Mesenchymal stem cell (in vitro differentiated cells and primary cell): ENCODE data around the gene DSC2.

Source experiments
- DNase-seq: peaks from one replicate; pipeline ENCODE4 v3.0.0-alpha.2; 2013
- H2AFZ ChIP-seq: one replicate; pipeline ENCODE4 v1.6.1; 2013; ENCODE audit warnings: low read depth, mild to moderate bottlenecking, control low read depth, inconsistent platforms, low read length, moderate library complexity
- H2AK5ac ChIP-seq: 2 replicates; pipeline ENCODE4 v1.6.1; 2013; ENCODE audit warnings: low read length, moderate library complexity, mild to moderate bottlenecking, inconsistent platforms; ENCODE audit not compliant: severe bottlenecking
- H2BK120ac ChIP-seq: one replicate; pipeline ENCODE4 v1.6.1; 2013; ENCODE audit warnings: low read depth, mild to moderate bottlenecking, inconsistent platforms, low read length, moderate library complexity
- H2BK12ac ChIP-seq, 2 experiments: one replicate each; pipeline ENCODE4 v1.6.1; 2013; ENCODE audit warnings: inconsistent platforms in 2 of 2, low read length in 2 of 2, mild to moderate bottlenecking in 2 of 2, moderate library complexity in 2 of 2, control low read depth in 1 of 2
- H2BK15ac ChIP-seq: one replicate; pipeline ENCODE4 v1.6.1; 2013; ENCODE audit warnings: mild to moderate bottlenecking, low read depth, inconsistent platforms; ENCODE audit not compliant: poor library complexity, severe bottlenecking
- H2BK5ac ChIP-seq: 2 replicates; pipeline ENCODE4 v1.6.1; 2013; ENCODE audit warnings: low read depth, mild to moderate bottlenecking, low read length, control low read depth, inconsistent platforms; ENCODE audit not compliant: poor library complexity, severe bottlenecking
- H3K14ac ChIP-seq, 2 experiments: one replicate each; pipeline ENCODE4 v1.6.1; 2013; ENCODE audit warnings: inconsistent platforms in 2 of 2, low read length in 2 of 2, control low read depth in 1 of 2, mild to moderate bottlenecking in 1 of 2, moderate library complexity in 1 of 2
- H3K18ac ChIP-seq, 2 experiments: one replicate each; pipeline ENCODE4 v1.6.1; 2013; ENCODE audit warnings: inconsistent platforms in 2 of 2, low read length in 2 of 2, control low read depth in 1 of 2, low read depth in 1 of 2, mild to moderate bottlenecking in 1 of 2
- H3K23ac ChIP-seq, 2 experiments: one replicate each; pipeline ENCODE4 v1.6.1; 2013; ENCODE audit warnings: inconsistent platforms in 2 of 2, low read length in 2 of 2, mild to moderate bottlenecking in 2 of 2, moderate library complexity in 2 of 2, control low read depth in 1 of 2
- H3K27ac ChIP-seq: 2 replicates; pipeline ENCODE4 v1.5.1; 2013; ENCODE audit warnings: mild to moderate bottlenecking, moderate library complexity, low read length, control low read depth, inconsistent platforms; ENCODE audit not compliant: poor library complexity, severe bottlenecking
- H3K27me3 ChIP-seq, 2 experiments: 2 replicates each; pipeline versions ENCODE4 v1.6.1 to v1.7.0; 2013; ENCODE audit warnings: low read length in 2 of 2, mild to moderate bottlenecking in 2 of 2, moderate library complexity in 2 of 2, control low read depth in 1 of 2, inconsistent platforms in 1 of 2; ENCODE audit not compliant: control insufficient read depth in 1 of 2, insufficient read depth in 1 of 2
- H3K36me3 ChIP-seq, 2 experiments: 2 replicates each; pipeline versions ENCODE4 v1.6.1 to v1.7.0; 2013; ENCODE audit warnings: low read length in 2 of 2, control low read depth in 1 of 2, inconsistent platforms in 1 of 2, low read depth in 1 of 2, mild to moderate bottlenecking in 1 of 2; ENCODE audit not compliant: insufficient read depth in 2 of 2, control insufficient read depth in 1 of 2
- H3K4ac ChIP-seq, 2 experiments: one replicate each; pipeline ENCODE4 v1.6.1; 2013; ENCODE audit warnings: inconsistent platforms in 2 of 2, low read length in 2 of 2, mild to moderate bottlenecking in 2 of 2, moderate library complexity in 2 of 2, control low read depth in 1 of 2, low read depth in 1 of 2
- H3K4me1 ChIP-seq: 2 replicates; pipeline ENCODE4 v1.6.1; 2013; ENCODE audit warnings: low read depth, low read length, control low read depth; ENCODE audit not compliant: control insufficient read depth, insufficient read depth
- H3K4me2 ChIP-seq: 2 replicates; pipeline ENCODE4 v1.6.1; 2013; ENCODE audit warnings: low read length, mild to moderate bottlenecking, inconsistent platforms; ENCODE audit not compliant: poor library complexity, severe bottlenecking
- H3K4me3 ChIP-seq, 2 experiments: 2 replicates each; pipeline versions ENCODE4 v1.5.1 to v1.7.0; 2013; ENCODE audit warnings: low read length in 2 of 2, mild to moderate bottlenecking in 2 of 2, control low read depth in 1 of 2, low read depth in 1 of 2; ENCODE audit not compliant: insufficient read depth in 1 of 2
- H3K79me1 ChIP-seq: replicated peaks from 2 replicates; pipeline ENCODE4 v1.6.1; 2013; ENCODE audit warnings: mild to moderate bottlenecking, control low read depth, low read length, inconsistent platforms; ENCODE audit not compliant: poor library complexity, severe bottlenecking
- H3K9ac ChIP-seq: 2 replicates; pipeline ENCODE4 v1.7.0; 2013; ENCODE audit warnings: mild to moderate bottlenecking, low read length, moderate library complexity
- H3K9me3 ChIP-seq: 2 replicates; pipeline ENCODE4 v1.7.0; 2013; ENCODE audit warnings: mild to moderate bottlenecking, low read length; ENCODE audit not compliant: control insufficient read depth
- H4K8ac ChIP-seq: one replicate; pipeline ENCODE4 v1.6.1; 2013; ENCODE audit warnings: inconsistent platforms, mild to moderate bottlenecking, low read length, moderate library complexity
- H4K91ac ChIP-seq: one replicate; pipeline ENCODE4 v1.6.1; 2013; ENCODE audit warnings: mild to moderate bottlenecking, low read length, inconsistent platforms
- WGBS: methylation state at CpG from one replicate; pipeline ENCODE4 v1.1.7; 2013; ENCODE audit warnings: mixed read lengths; 5-methylcytosine and 5-hydroxymethylcytosine counted together

DSC2 gene

DNA sequence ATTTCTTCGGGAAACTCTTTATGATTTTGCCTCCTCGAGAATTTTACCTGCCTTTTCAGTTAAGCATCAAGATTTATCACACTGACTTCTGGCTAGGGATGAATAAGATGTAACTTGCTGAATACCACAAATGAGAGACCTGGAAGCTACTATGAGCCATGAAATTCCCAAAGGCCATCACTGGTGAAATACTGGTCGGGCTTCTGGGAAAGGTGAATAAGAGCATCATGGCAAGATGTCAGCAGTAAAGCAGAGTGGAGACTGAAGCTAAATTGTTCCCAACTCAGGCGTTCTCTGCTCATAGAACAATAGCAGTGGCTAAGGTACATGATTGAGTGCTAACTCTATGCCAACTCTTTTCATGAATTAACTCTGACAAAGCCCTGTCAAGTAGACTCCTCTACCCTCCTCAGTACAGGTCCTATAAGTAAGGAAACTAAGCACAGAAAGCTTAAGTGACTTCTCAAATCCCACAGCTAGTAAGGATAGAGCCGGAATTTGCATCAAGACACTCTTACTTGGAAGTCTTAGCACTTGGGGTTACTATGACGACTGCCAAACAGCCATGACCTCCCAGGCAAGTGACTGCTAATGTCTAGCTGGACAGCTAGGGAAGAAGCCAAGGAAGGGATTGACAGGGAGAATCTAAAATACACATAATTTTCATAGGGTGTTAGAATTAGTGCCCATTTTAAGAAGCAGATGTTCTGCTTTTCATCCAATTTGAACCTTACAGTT lies 37.0 kb downstream of the DSC2 start:
- H2BK12ac ChIP-seq: no peak overlapping the region
- no peaks in the 10 kb centered on the region for H3K79me1 ChIP-seq
- no peak overlapping the region for H2BK5ac ChIP-seq
- 79% methylated on average over 6 of the region's 6 CpGs for WGBS
- H3K14ac ChIP-seq: no peak overlapping the region
- DNase-seq: peak; percentile 50
- H3K9ac ChIP-seq: no peak overlapping the region
- no peak overlapping the region for H2AFZ ChIP-seq
- no peak overlapping the region for H3K23ac ChIP-seq
- H3K9me3 ChIP-seq: no peaks in the 10 kb centered on the region
- no peak overlapping the region for H4K8ac ChIP-seq
- H3K4ac ChIP-seq: no peak overlapping the region
- H3K27ac ChIP-seq: no peak overlapping the region
- peaks cover 0 to 4% of the 10 kb centered on the region in 2 experiments for H3K36me3 ChIP-seq
- H2BK120ac ChIP-seq: no peak overlapping the region
- H3K4me3 ChIP-seq: no peak overlapping the region
- no peak overlapping the region for H2AK5ac ChIP-seq
- H3K4me2 ChIP-seq: no peak overlapping the region
- no peak overlapping the region for H4K91ac ChIP-seq
- H2BK15ac ChIP-seq: no peak overlapping the region
- no peaks in the 10 kb centered on the region for H3K27me3 ChIP-seq
- H3K4me1 ChIP-seq: peaks cover 1% of the 10 kb centered on the region
- no peak overlapping the region for H3K18ac ChIP-seq

GRCh38 chr18:31064130-31064529 lies 38.1 kb downstream of the DSC2 start:
- no CpG with 5 or more reads among the region's 1 CpG for WGBS
- H3K4me3 ChIP-seq: no peak overlapping the region

GRCh38 chr18:31061945-31062344 lies 40.3 kb downstream of the DSC2 start:
- no peak overlapping the region for H3K4me2 ChIP-seq
- H3K18ac ChIP-seq: no peak overlapping the region
- no peak for DNase-seq
- no peak overlapping the region for H3K23ac ChIP-seq
- H2BK12ac ChIP-seq: no peak overlapping the region
- H2AFZ ChIP-seq: no peak overlapping the region
- no peak overlapping the region for H3K9ac ChIP-seq
- no peaks in the 10 kb centered on the region for H3K9me3 ChIP-seq
- H3K27ac ChIP-seq: no peak overlapping the region
- H2AK5ac ChIP-seq: no peak overlapping the region
- H3K4me1 ChIP-seq: peaks cover 1% of the 10 kb centered on the region
- no peaks in the 10 kb centered on the region for H3K27me3 ChIP-seq
- H2BK120ac ChIP-seq: no peak overlapping the region
- H3K4me3 ChIP-seq: no peak overlapping the region
- H4K8ac ChIP-seq: no peak overlapping the region
- no peak overlapping the region for H2BK15ac ChIP-seq
- H3K36me3 ChIP-seq: no peaks in the 10 kb centered on the region
- no peak overlapping the region for H3K4ac ChIP-seq
- H4K91ac ChIP-seq: no peak overlapping the region
- H3K14ac ChIP-seq: no peak overlapping the region
- WGBS: 49% methylated on average over 3 of the region's 4 CpGs
- no peak overlapping the region for H2BK5ac ChIP-seq
- no peaks in the 10 kb centered on the region for H3K79me1 ChIP-seq

More at GRCh38 chr18:31064130-31064529, 38.1 kb downstream of the DSC2 start:
- Histone ChIP-seq H2BK120ac (no peak overlapping the region), H3K27me3 (no peaks in the 10 kb centered on the region), H3K79me1 (no peaks in the 10 kb centered on the region), H2BK12ac (no peak overlapping the region), H4K91ac (no peak overlapping the region), H3K14ac (no peak overlapping the region), H2AFZ (no peak overlapping the region), H3K9ac (no peak overlapping the region), H3K9me3 (no peaks in the 10 kb centered on the region), H2BK15ac (no peak overlapping the region), H2BK5ac (no peak overlapping the region), H3K4me1 (peaks cover 1% of the 10 kb centered on the region), H3K4me2 (no peak overlapping the region), H4K8ac (no peak overlapping the region), H3K23ac (no peak overlapping the region), H3K27ac (no peak overlapping the region), H2AK5ac (no peak overlapping the region), H3K18ac (no peak overlapping the region), H3K4ac (no peak overlapping the region), H3K36me3 (peaks cover 0 to 4% of the 10 kb centered on the region in 2 experiments)
- no peak for DNase-seq

DNA sequence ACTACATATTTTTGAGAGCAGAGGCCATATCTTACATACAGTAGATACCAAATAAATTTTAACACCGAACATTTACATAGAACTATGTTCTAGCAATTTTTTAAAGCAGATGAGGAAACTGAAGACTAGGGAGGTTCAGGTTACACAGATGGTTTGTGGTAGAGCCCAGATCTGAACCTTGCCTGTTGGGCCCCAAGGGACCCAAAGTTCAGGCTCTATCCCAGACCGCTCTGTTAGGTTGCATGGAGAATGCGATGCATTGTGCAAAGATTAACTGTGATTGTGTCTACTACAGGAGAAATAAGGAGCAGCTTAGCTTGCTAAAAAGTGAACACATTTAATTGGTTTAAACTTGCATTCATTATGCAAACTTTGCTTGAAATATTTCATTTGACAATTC lies 43.3 kb downstream of the DSC2 start:
- Histone ChIP-seq H3K4me1 (no peaks in the 10 kb centered on the region), H3K27me3 (no peaks in the 10 kb centered on the region), H2AFZ (no peak overlapping the region), H3K9me3 (no peaks in the 10 kb centered on the region), H3K23ac (no peak overlapping the region), H3K79me1 (no peaks in the 10 kb centered on the region), H2BK5ac (no peak overlapping the region), H3K27ac (no peak overlapping the region), H3K4me2 (no peak overlapping the region), H4K8ac (no peak overlapping the region), H3K4me3 (no peak overlapping the region), H3K4ac (no peak overlapping the region), H2BK12ac (no peak overlapping the region), H3K9ac (no peak overlapping the region), H3K36me3 (no peaks in the 10 kb centered on the region), H2BK120ac (no peak overlapping the region), H2AK5ac (no peak overlapping the region), H2BK15ac (no peak overlapping the region), H4K91ac (no peak overlapping the region), H3K18ac (no peak overlapping the region), H3K14ac (no peak overlapping the region)
- WGBS: 90% methylated on average over 2 of the region's 3 CpGs
- DNase-seq: no peak
